Spleen (tissue), 11 donors: ENCODE results near the gene FOXJ1. TPM values are rescaled to one million over a fixed set of nuclear protein-coding genes. Genes with fewer than 3 reads are reported as not detected.

Experiments used
- DNase-seq: peaks from one replicate; pipeline ENCODE4 v3.0.0-alpha.2; 2020
- H3K27ac ChIP-seq, 8 donors: fragments of 200-600 bp; sonication (generic) in 7 of 8; 1 replicate in 4 of 8; 2 replicates in 4 of 8; pipeline versions ENCODE4 v1.5.0 to v1.8.0; 2016 to 2021; ENCODE audit warnings: inconsistent platforms in 4 of 8, mild to moderate bottlenecking in 4 of 8, moderate library complexity in 1 of 8
- H3K27me3 ChIP-seq, 7 donors: fragments of 200-600 bp; sonication (generic) in 6 of 7; replicated peaks in 1 of 7; 1 replicate in 4 of 7; 2 replicates in 3 of 7; pipeline versions ENCODE4 v1.5.0 to v1.8.0; 2016 to 2021; ENCODE audit warnings: inconsistent platforms in 3 of 7, mild to moderate bottlenecking in 1 of 7
- H3K36me3 ChIP-seq, 6 donors: fragments of 200-600 bp; sonication (generic) in 5 of 6; 1 replicate in 4 of 6; 2 replicates in 2 of 6; pipeline versions ENCODE4 v1.5.0 to v1.8.0; 2016 to 2021; ENCODE audit warnings: inconsistent platforms in 2 of 6
- H3K4me1 ChIP-seq, 6 donors: fragments of 200-600 bp; sonication (generic) in 5 of 6; 1 replicate in 3 of 6; 2 replicates in 3 of 6; pipeline versions ENCODE4 v1.5.0 to v1.8.0; 2016 to 2021; ENCODE audit warnings: inconsistent platforms in 3 of 6
- H3K4me3 ChIP-seq, 8 donors: fragments of 200-600 bp; sonication (generic) in 7 of 8; 1 replicate in 4 of 8; 2 replicates in 4 of 8; pipeline versions ENCODE4 v1.5.0 to v1.8.0; 2016 to 2021; ENCODE audit warnings: inconsistent platforms in 4 of 8, mild to moderate bottlenecking in 4 of 8, moderate library complexity in 2 of 8
- H3K9me3 ChIP-seq, 8 donors: fragments of 200-600 bp; sonication (generic) in 7 of 8; 1 replicate in 4 of 8; 2 replicates in 4 of 8; pipeline versions ENCODE4 v1.5.0 to v1.8.0; 2016 to 2021; ENCODE audit warnings: inconsistent platforms in 4 of 8
- CTCF ChIP-seq, 11 experiments: fragments of 200-600 bp in 7 of 11; fragments of 450-650 bp in 4 of 11; sonication (generic) in 4 of 11; IDR thresholded peaks in 8 of 11; conservative IDR thresholded peaks in 3 of 11; 1 replicate in 7 of 11; 2 replicates in 4 of 11; pipeline versions ENCODE4 v1.4.0 to v1.8.0; 2016 to 2021; ENCODE audit warnings: antibody characterized with exemption in 11 of 11, inconsistent platforms in 4 of 11, mild to moderate bottlenecking in 1 of 11
- POLR2A ChIP-seq, 3 donors: fragments of 450-650 bp; IDR thresholded peaks; one replicate each; pipeline ENCODE4 v1.5.1; 2017; ENCODE audit warnings: antibody characterized with exemption in 3 of 3, mild to moderate bottlenecking in 1 of 3
- POLR2AphosphoS5 ChIP-seq, 3 donors: sonication (generic); formaldehyde crosslinking; IDR thresholded peaks; one replicate each; pipeline ENCODE4 v1.5.1; 2017; ENCODE audit warnings: antibody characterized with exemption in 3 of 3
- WGBS, 5 donors: extraction: QIAGEN DNeasy Blood & Tissue Kit in 3 of 5; methylation state at CpG; one replicate each; pipeline versions ENCODE4 v1.1.5 to v1.1.7; 2013 to 2018; 5-methylcytosine and 5-hydroxymethylcytosine counted together
- intact Hi-C: fragments of 100-400 bp; cut with DNase I; formaldehyde crosslinking; loops from one replicate; pipeline ENCODE4 v1.15.0; 2023; ENCODE audit warnings: low total_unique reads
- polyA plus RNA-seq, 3 donors: library from polyadenylated mRNA; stranded (reverse); fragments of 200-250 nt; gene quantifications; one replicate each; pipeline ENCODE4 v1.2.1, GENCODE V29; 2013
- total RNA-seq, 7 donors: library from RNA; depleted of rRNA in 3 of 7; stranded (reverse); fragments of >200 nt in 3 of 7; fragmentation: NEBNext Ultra II Directional in 4 of 7; extraction: Animal tissue kit (Norgen Biotek cat#: 25700) in 4 of 7; gene quantifications; one replicate each; pipeline versions ENCODE4 v1.1.0 to v1.2.1, GENCODE V29; 2016 to 2021
- donor health status: healthy with polysubstance abuse.
- donor health status: DM: no; HTN: no; CAD: no; lungs with moderate emphysema.
- donor health status: DM: no; HTN: no; CAD: no.
- donor health status: Bipolar disorder and iron deficiency.
- donor health status: healthy.
- donor health status: DM: no; HTN: no; CAD: no.
- donor health status: DM: yes; HTN: yes; CAD: no.

FOXJ1 gene
- total and polyA plus RNA-seq, 10 donors: 0.05 to 0.13 TPM; not detected in 8

- peaks cover 3 to 80% (median 26%) of the 10 kb centered on the region in 7 donors for H3K27me3 ChIP-seq
- TF ChIP-seq POLR2A (IDR thresholded peaks at IDR 0.05): no peak
- no peak for TF ChIP-seq POLR2AphosphoS5 (IDR thresholded peaks at IDR 0.05)
- no peak for TF ChIP-seq CTCF (IDR thresholded peaks at IDR 0.05 in 8 of 11, conservative IDR thresholded peaks at IDR 0.05 in 3 of 11)
- peak; percentile 59 for DNase-seq
- H3K4me1 ChIP-seq: peaks cover 5 to 37% (median 18%) of the 10 kb centered on the region in 6 donors
- intact Hi-C loops: no loop called here
- no peak overlapping the region for H3K4me3 ChIP-seq
- H3K27ac ChIP-seq: no peak overlapping the region
- no peaks in the 10 kb centered on the region for H3K36me3 ChIP-seq
- no peaks in the 10 kb centered on the region for H3K9me3 ChIP-seq
- WGBS, 5 donors: 61 to 64% (median 63%) methylated on average over 20 to 22 of the region's 22 CpGs
Measured at GRCh38 chr17:76134911-76135809, 5.9 kb downstream of the FOXJ1 start.

- intact Hi-C loops: no loop called here
- TF ChIP-seq POLR2A (IDR thresholded peaks at IDR 0.05) (no peak), POLR2AphosphoS5 (IDR thresholded peaks at IDR 0.05) (no peak), CTCF (IDR thresholded peaks at IDR 0.05 in 8 of 11, conservative IDR thresholded peaks at IDR 0.05 in 3 of 11) (no peak)
- WGBS, 5 donors: 68 to 81% (median 71%) methylated on average over 17 to 21 of the region's 21 CpGs
- Histone ChIP-seq H3K4me3 (no peak overlapping the region), H3K4me1 (peaks cover 0 to 28% (median 11%) of the 10 kb centered on the region in 6 donors), H3K27ac (no peak overlapping the region), H3K36me3 (no peaks in the 10 kb centered on the region), H3K9me3 (no peaks in the 10 kb centered on the region), H3K27me3 (peaks cover 0 to 56% (median 10%) of the 10 kb centered on the region in 7 donors)
- no peak for DNase-seq
Measured at GRCh38 chr17:76132574-76133338, 8.3 kb downstream of the FOXJ1 start.

- no peak for TF ChIP-seq POLR2A (IDR thresholded peaks at IDR 0.05)
- TF ChIP-seq CTCF (IDR thresholded peaks at IDR 0.05 in 8 of 11, conservative IDR thresholded peaks at IDR 0.05 in 3 of 11): no peak
- TF ChIP-seq POLR2AphosphoS5 (IDR thresholded peaks at IDR 0.05): no peak
- WGBS, 5 donors: 68 to 94% (median 85%) methylated on average over 10 to 21 of the region's 21 CpGs
- Histone ChIP-seq H3K36me3 (no peaks in the 10 kb centered on the region), H3K9me3 (no peaks in the 10 kb centered on the region), H3K4me1 (peaks cover 0 to 28% (median 11%) of the 10 kb centered on the region in 6 donors), H3K27me3 (peaks cover 0 to 48% (median 4%) of the 10 kb centered on the region in 7 donors), H3K27ac (no peak overlapping the region), H3K4me3 (no peak overlapping the region)
- DNase-seq: no peak
- intact Hi-C loops: no loop called here
Measured at GRCh38 chr17:76131692-76132573, 9.1 kb downstream of the FOXJ1 start.
